Astrocyte (in vitro differentiated cells and primary cell): ENCODE data around the gene TIAM2. TPM values are rescaled to one million over a fixed set of nuclear protein-coding genes. Genes with fewer than 3 reads are reported as not detected.

Experiments used
- DNase-seq: peaks from one replicate; pipeline ENCODE4 v3.0.0-alpha.2; 2010; ENCODE audit warnings: low read depth
- FAIRE-seq: peaks from 2 replicates; lab custom pipeline; 2011; peaks lifted over from hg19 to GRCh38; lab: Jason Lieb, UNC
- H2AFZ ChIP-seq: 2 replicates; pipeline ENCODE4 v1.6.0; 2012; ENCODE audit warnings: low read depth, low read length, inconsistent platforms
- H3K27ac ChIP-seq: 2 replicates; pipeline ENCODE4 v1.5.1; 2011; ENCODE audit warnings: low read depth, low read length, inconsistent platforms
- H3K27me3 ChIP-seq: 2 replicates; pipeline ENCODE4 v1.6.0; 2011; ENCODE audit warnings: low read length, inconsistent platforms; ENCODE audit not compliant: insufficient read depth
- H3K36me3 ChIP-seq: 2 replicates; pipeline ENCODE4 v1.5.1; 2011; ENCODE audit warnings: low read length, inconsistent platforms; ENCODE audit not compliant: insufficient read depth
- H3K4me1 ChIP-seq: 2 replicates; pipeline ENCODE4 v1.5.1; 2011; ENCODE audit warnings: low read length, inconsistent platforms; ENCODE audit not compliant: insufficient read depth
- H3K4me2 ChIP-seq: 2 replicates; pipeline ENCODE4 v1.6.0; 2012; ENCODE audit warnings: low read length, inconsistent platforms
- H3K4me3 ChIP-seq: 2 replicates; pipeline ENCODE4 v1.5.1; 2011; ENCODE audit warnings: low read depth, mild to moderate bottlenecking, low read length, inconsistent platforms; ENCODE audit not compliant: insufficient read depth
- H3K79me2 ChIP-seq: 2 replicates; pipeline ENCODE4 v1.6.0; 2012; ENCODE audit warnings: mild to moderate bottlenecking, low read length, inconsistent platforms; ENCODE audit not compliant: insufficient read depth
- H3K9ac ChIP-seq: 2 replicates; pipeline ENCODE4 v1.6.0; 2012; ENCODE audit warnings: mild to moderate bottlenecking, low read length, inconsistent platforms
- H3K9me3 ChIP-seq: 2 replicates; pipeline ENCODE4 v1.5.1; 2012; ENCODE audit warnings: low read depth, mild to moderate bottlenecking, low read length, inconsistent platforms; ENCODE audit not compliant: insufficient read depth
- H4K20me1 ChIP-seq: 2 replicates; pipeline ENCODE4 v1.6.0; 2012; ENCODE audit warnings: low read length, inconsistent platforms; ENCODE audit not compliant: insufficient read depth
- H3K27ac Mint-ChIP-seq: one replicate; pipeline ENCODE4 v1.8.0; 2021; ENCODE audit warnings: mild to moderate bottlenecking, mixed read lengths; ENCODE audit not compliant: unreplicated experiment
- H3K27me3 Mint-ChIP-seq: one replicate; pipeline ENCODE4 v1.8.0; 2021; ENCODE audit warnings: low read depth, mixed read lengths; ENCODE audit not compliant: unreplicated experiment
- H3K36me3 Mint-ChIP-seq: one replicate; pipeline ENCODE4 v1.8.0; 2021; ENCODE audit warnings: low read depth, mixed read lengths; ENCODE audit not compliant: unreplicated experiment
- H3K4me1 Mint-ChIP-seq: one replicate; pipeline ENCODE4 v1.8.0; 2021; ENCODE audit warnings: low read depth, mixed read lengths; ENCODE audit not compliant: unreplicated experiment
- H3K4me3 Mint-ChIP-seq: one replicate; pipeline ENCODE4 v1.8.0; 2021; ENCODE audit warnings: mild to moderate bottlenecking, moderate library complexity, mixed read lengths; ENCODE audit not compliant: unreplicated experiment
- H3K9me3 Mint-ChIP-seq: one replicate; pipeline ENCODE4 v1.8.0; 2021; ENCODE audit warnings: mild to moderate bottlenecking, mixed read lengths; ENCODE audit not compliant: unreplicated experiment
- EZH2 ChIP-seq: IDR thresholded peaks from 2 replicates; pipeline ENCODE4 v1.6.1; 2012; ENCODE audit warnings: mild to moderate bottlenecking, low read length, inconsistent platforms; ENCODE audit not compliant: insufficient read depth
- total RNA-seq: library from RNA; stranded (reverse); gene quantifications from 2 replicates; pipeline ENCODE4 v1.2.1, GENCODE V29; 2021
- TF ChIP-seq, protein P1 (sequence below): IDR thresholded peaks from 2 replicates; pipeline ENCODE4 v1.5.1; 2011; ENCODE audit warnings: low read depth, mild to moderate bottlenecking, inconsistent platforms, low read length, moderate library complexity; ENCODE audit not compliant: insufficient read depth

Gene TIAM2
- total RNA-seq, 1 donor from 2014 or later = 23.6 TPM

DNA sequence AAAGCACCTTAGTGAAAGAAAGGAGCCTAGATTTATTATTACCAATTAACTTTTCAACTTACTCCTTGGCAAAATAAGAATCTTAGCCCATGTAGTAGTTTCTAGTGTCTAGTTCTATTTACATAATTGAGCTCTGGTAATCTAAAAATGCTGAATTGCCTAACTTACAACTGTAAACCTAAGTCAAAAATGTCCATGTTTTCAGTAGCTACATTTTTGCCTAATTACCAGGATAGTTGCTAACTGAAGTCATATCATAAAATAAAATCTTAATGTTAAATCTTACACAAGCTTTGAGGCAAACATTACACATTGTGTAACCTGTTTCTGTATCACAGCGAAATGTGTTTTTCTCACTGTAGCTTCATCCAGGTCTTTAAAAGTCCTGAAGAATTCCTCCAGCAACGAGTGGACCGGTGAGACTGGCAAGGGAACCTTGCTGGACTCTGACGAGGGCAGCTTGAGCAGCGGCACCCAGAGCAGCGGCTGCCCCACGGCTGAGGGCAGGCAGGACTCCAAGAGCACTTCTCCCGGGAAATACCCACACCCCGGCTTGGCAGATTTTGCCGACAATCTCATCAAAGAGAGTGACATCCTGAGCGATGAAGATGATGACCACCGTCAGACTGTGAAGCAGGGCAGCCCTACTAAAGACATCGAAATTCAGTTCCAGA, 261.1 kb downstream of the TIAM2 start:
- Histone ChIP-seq H3K4me2 (no peak overlapping the region), H3K79me2 (no peaks in the 10 kb centered on the region), H3K27ac (no peak overlapping the region), H3K9me3 (no peaks in the 10 kb centered on the region), H3K27me3 (no peaks in the 10 kb centered on the region), H3K9ac (no peak overlapping the region), H2AFZ (no peak overlapping the region), H3K36me3 (peaks cover 31% of the 10 kb centered on the region), H4K20me1 (no peaks in the 10 kb centered on the region), H3K4me3 (no peak overlapping the region), H3K4me1 (no peaks in the 10 kb centered on the region)
- Mint-ChIP-seq H3K4me1 (peaks cover 14% of the 10 kb centered on the region), H3K36me3 (peaks cover 11% of the 10 kb centered on the region), H3K9me3 (no peaks in the 10 kb centered on the region), H3K27ac (no peak overlapping the region), H3K4me3 (no peak overlapping the region), H3K27me3 (no peaks in the 10 kb centered on the region)
- TF ChIP-seq, protein P1, sequence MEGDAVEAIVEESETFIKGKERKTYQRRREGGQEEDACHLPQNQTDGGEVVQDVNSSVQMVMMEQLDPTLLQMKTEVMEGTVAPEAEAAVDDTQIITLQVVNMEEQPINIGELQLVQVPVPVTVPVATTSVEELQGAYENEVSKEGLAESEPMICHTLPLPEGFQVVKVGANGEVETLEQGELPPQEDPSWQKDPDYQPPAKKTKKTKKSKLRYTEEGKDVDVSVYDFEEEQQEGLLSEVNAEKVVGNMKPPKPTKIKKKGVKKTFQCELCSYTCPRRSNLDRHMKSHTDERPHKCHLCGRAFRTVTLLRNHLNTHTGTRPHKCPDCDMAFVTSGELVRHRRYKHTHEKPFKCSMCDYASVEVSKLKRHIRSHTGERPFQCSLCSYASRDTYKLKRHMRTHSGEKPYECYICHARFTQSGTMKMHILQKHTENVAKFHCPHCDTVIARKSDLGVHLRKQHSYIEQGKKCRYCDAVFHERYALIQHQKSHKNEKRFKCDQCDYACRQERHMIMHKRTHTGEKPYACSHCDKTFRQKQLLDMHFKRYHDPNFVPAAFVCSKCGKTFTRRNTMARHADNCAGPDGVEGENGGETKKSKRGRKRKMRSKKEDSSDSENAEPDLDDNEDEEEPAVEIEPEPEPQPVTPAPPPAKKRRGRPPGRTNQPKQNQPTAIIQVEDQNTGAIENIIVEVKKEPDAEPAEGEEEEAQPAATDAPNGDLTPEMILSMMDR = no peak
- TF ChIP-seq EZH2 = no peak
- DNase-seq = no peak
- no peak for FAIRE-seq

DNA sequence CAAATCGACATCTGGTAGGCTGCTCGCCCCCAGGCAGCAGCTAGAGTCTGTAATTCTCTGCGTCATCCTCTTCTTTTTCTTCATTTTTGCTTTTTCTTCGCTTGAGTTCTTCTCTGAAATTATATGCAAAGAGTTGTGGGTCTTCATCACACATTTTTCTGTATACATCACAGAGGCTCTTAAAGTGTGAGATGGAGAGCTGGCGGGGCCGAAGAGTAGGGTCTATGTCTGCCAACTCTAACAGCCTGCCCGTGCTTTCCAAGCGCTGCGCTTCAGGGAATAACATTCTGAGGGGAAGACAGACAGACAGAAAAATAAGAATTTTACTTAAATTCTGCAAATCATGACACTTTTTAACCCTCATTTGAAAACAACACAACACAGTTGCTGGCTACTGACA, 262.7 kb downstream of the TIAM2 start:
- no peak for FAIRE-seq
- DNase-seq = no peak

More for the DNA sequence above, 262.7 kb downstream of the TIAM2 start:
- H3K27ac ChIP-seq = no peak overlapping the region
- no peaks in the 10 kb centered on the region for H4K20me1 ChIP-seq
- no peaks in the 10 kb centered on the region for H3K9me3 ChIP-seq
- no peaks in the 10 kb centered on the region for H3K27me3 ChIP-seq
- H3K4me3 Mint-ChIP-seq = no peak overlapping the region
- H3K4me1 Mint-ChIP-seq = peaks cover 19% of the 10 kb centered on the region
- no peak overlapping the region for H3K4me3 ChIP-seq
- no peak overlapping the region for H3K27ac Mint-ChIP-seq
- H3K36me3 Mint-ChIP-seq = peaks cover 12% of the 10 kb centered on the region
- TF ChIP-seq, protein P1 = no peak
- TF ChIP-seq EZH2 = no peak
- H3K9me3 Mint-ChIP-seq = no peaks in the 10 kb centered on the region
- H3K79me2 ChIP-seq = peaks cover 4% of the 10 kb centered on the region
- no peak overlapping the region for H2AFZ ChIP-seq
- no peak overlapping the region for H3K4me2 ChIP-seq
- H3K36me3 ChIP-seq = peaks cover 31% of the 10 kb centered on the region
- no peaks in the 10 kb centered on the region for H3K4me1 ChIP-seq
- H3K27me3 Mint-ChIP-seq = no peaks in the 10 kb centered on the region
- no peak overlapping the region for H3K9ac ChIP-seq
